Calu3 (cell line): ENCODE results near the gene IGF1R. TPM values are rescaled to one million over a fixed set of nuclear protein-coding genes. Genes with fewer than 3 reads are reported as not detected.

Experiments used
- BruUV-seq: library from RNA; stranded (reverse); fragments of 400-500 nt; replicated peaks from 2 replicates; lab custom pipeline; 2021; lab: Mats Ljungman, UMichigan
- CTCF ChIA-PET: fragments of 300-600 bp; sonication (Branson Sonifier 250); formaldehyde crosslinking; loops from one replicate; lab custom pipeline; 2022; ENCODE audit warnings: antibody characterized with exemption; lab: Charles Lee
- DNase-seq: peaks from one replicate; pipeline ENCODE4 v3.0.0; 2022
- H3K27ac Mint-ChIP-seq: one replicate; pipeline ENCODE4 v1.8.0; 2022; ENCODE audit warnings: mixed read lengths; ENCODE audit not compliant: unreplicated experiment
- H3K27me3 Mint-ChIP-seq: one replicate; pipeline ENCODE4 v1.8.0; 2022; ENCODE audit warnings: mixed read lengths; ENCODE audit not compliant: unreplicated experiment
- H3K36me3 Mint-ChIP-seq: one replicate; pipeline ENCODE4 v1.8.0; 2022; ENCODE audit warnings: mild to moderate bottlenecking, moderate library complexity, mixed read lengths; ENCODE audit not compliant: insufficient read depth, unreplicated experiment
- H3K4me1 Mint-ChIP-seq: one replicate; pipeline ENCODE4 v1.8.0; 2022; ENCODE audit warnings: mild to moderate bottlenecking, low read depth, mixed read lengths; ENCODE audit not compliant: unreplicated experiment
- H3K4me3 Mint-ChIP-seq: one replicate; pipeline ENCODE4 v1.8.0; 2022; ENCODE audit warnings: mild to moderate bottlenecking, low read depth, moderate library complexity, mixed read lengths; ENCODE audit not compliant: unreplicated experiment
- H3K9me3 Mint-ChIP-seq: one replicate; pipeline ENCODE4 v1.8.0; 2022; ENCODE audit warnings: low read depth, mixed read lengths; ENCODE audit not compliant: unreplicated experiment
- intact Hi-C: fragments of 100-400 bp; cut with micrococcal nuclease; formaldehyde crosslinking; loops from one replicate; pipeline ENCODE4 v1.10.0; 2022; ENCODE audit not compliant: unreplicated experiment
- total RNA-seq: library from RNA; stranded (reverse); gene quantifications from 2 replicates; pipeline ENCODE4 v1.2.3, GENCODE V29; 2022
- TF ChIP-seq, protein P1 (sequence below): fragments of 200-600 bp; IDR thresholded peaks from one replicate; pipeline ENCODE4 v1.8.0; 2022; ENCODE audit warnings: antibody characterized with exemption; ENCODE audit not compliant: unreplicated experiment

Gene IGF1R
- total RNA-seq, 1 experiment from 2014 or later: 73.9 TPM

- Mint-ChIP-seq H3K27me3 (no peaks in the 10 kb centered on the region), H3K27ac (no peak overlapping the region), H3K4me1 (peaks cover 59% of the 10 kb centered on the region), H3K36me3 (peaks cover 37% of the 10 kb centered on the region), H3K9me3 (no peaks in the 10 kb centered on the region), H3K4me3 (no peak overlapping the region)
- intact Hi-C loops: no loop called here
- CTCF ChIA-PET: no interaction called here
- BruUV-seq: no TSS peak
- TF ChIP-seq, protein P1, sequence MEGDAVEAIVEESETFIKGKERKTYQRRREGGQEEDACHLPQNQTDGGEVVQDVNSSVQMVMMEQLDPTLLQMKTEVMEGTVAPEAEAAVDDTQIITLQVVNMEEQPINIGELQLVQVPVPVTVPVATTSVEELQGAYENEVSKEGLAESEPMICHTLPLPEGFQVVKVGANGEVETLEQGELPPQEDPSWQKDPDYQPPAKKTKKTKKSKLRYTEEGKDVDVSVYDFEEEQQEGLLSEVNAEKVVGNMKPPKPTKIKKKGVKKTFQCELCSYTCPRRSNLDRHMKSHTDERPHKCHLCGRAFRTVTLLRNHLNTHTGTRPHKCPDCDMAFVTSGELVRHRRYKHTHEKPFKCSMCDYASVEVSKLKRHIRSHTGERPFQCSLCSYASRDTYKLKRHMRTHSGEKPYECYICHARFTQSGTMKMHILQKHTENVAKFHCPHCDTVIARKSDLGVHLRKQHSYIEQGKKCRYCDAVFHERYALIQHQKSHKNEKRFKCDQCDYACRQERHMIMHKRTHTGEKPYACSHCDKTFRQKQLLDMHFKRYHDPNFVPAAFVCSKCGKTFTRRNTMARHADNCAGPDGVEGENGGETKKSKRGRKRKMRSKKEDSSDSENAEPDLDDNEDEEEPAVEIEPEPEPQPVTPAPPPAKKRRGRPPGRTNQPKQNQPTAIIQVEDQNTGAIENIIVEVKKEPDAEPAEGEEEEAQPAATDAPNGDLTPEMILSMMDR: no peak
- DNase-seq: no peak
Observed at GRCh38 chr15:98855815-98856531, 207.6 kb downstream of the IGF1R start.

DNA sequence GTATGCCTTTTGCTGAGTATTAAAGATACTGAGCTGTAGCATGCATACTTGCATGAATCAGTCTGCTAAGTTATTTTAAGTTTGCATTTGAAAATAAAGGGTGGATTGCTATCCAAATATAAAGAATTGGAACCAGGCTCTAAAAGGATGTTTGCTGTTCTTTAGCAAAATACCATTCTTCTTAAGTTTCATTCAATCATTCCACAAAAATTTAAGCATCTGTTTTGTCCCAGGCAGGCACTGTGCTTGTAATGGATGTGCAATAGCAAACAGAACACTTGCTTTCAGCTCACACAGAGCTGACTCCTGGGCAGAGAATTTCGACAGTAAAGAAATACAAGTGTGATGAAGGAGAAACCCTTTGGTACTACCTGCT is 208.2 kb downstream of the IGF1R start:
- CTCF ChIA-PET: interaction anchor here (0.6 kb wide), 1 partner anchor 336 kb away, joined by 3 read pairs; no protein-coding TSS in a partner anchor
- BruUV-seq: no TSS peak
- TF ChIP-seq, protein P1: no peak
- DNase-seq: no peak
- intact Hi-C loops: no loop called here
- H3K27me3 Mint-ChIP-seq: no peaks in the 10 kb centered on the region
- H3K36me3 Mint-ChIP-seq: peaks cover 33% of the 10 kb centered on the region
- no peak overlapping the region for H3K27ac Mint-ChIP-seq
- H3K4me3 Mint-ChIP-seq: no peak overlapping the region
- no peaks in the 10 kb centered on the region for H3K9me3 Mint-ChIP-seq
- peaks cover 59% of the 10 kb centered on the region for H3K4me1 Mint-ChIP-seq

DNA sequence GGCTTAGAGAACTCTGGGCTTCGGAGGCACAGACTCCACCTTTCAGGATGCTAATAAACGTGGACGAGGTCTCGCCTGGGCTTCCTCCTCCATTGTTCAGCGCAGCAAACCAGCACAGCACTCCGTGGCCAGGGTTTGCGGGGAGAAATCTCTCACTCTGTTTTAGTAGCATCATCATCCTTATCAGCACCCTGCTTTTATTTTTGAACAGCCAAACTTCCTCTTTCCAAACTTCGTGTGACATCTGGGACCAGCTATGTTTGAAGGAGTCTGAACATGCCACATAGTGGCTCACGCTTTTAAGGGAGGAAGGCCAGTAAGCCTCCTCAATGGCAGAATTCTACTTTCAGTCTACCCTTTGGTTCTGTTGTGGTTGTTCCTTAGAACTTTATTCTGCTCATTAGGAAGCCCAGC is 210.3 kb downstream of the IGF1R start:
- Mint-ChIP-seq H3K4me1 (peaks cover 57% of the 10 kb centered on the region), H3K9me3 (no peaks in the 10 kb centered on the region), H3K27me3 (no peaks in the 10 kb centered on the region), H3K4me3 (no peak overlapping the region), H3K27ac (peak overlapping the region; percentile 74), H3K36me3 (peaks cover 12% of the 10 kb centered on the region)
- BruUV-seq: no TSS peak
- TF ChIP-seq, protein P1: no peak
- intact Hi-C loops: no loop called here
- CTCF ChIA-PET: interaction anchor here (0.6 to 1.7 kb wide), 2 partner anchors 23 to 212 kb away, joined by 3 to 4 read pairs; no protein-coding TSS in a partner anchor
- no peak for DNase-seq

DNA sequence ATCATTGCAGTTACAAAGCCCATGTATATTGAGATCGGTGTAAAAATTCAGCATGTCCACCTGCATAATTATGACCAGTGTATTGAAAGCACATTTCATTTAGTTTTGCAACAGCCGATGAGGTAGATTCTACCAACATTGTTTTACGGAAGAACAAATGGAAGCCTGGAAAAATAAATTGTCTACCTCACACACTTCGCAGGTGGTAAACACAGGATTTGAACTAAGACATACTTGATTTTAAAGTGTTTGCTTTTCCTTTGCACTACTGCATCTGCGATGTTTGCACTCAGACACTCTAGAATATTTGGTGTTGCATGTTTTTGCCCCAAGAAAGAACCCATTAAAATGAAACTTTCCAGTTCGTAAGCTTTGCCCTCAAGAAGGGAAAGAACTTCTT is 210.8 kb downstream of the IGF1R start:
- CTCF ChIA-PET: interaction anchor here (0.6 to 1.7 kb wide), 2 partner anchors 23 to 213 kb away, joined by 3 to 4 read pairs; no protein-coding TSS in a partner anchor
- TF ChIP-seq, protein P1: no peak
- no peak overlapping the region for H3K4me3 Mint-ChIP-seq

More for the DNA sequence above, 210.8 kb downstream of the IGF1R start:
- peaks cover 52% of the 10 kb centered on the region for H3K4me1 Mint-ChIP-seq
- no peaks in the 10 kb centered on the region for H3K27me3 Mint-ChIP-seq
- no TSS peak for BruUV-seq
- intact Hi-C loops: no loop called here
- H3K9me3 Mint-ChIP-seq: no peaks in the 10 kb centered on the region
- peaks cover 7% of the 10 kb centered on the region for H3K36me3 Mint-ChIP-seq
- no peak for DNase-seq
- H3K27ac Mint-ChIP-seq: peak overlapping the region; percentile 74
